GOT3 (cell line): ENCODE data around the gene SNX9.
"Not testable (repeated sequence)": the region's sequence is repeated elsewhere in the genome, so short reads cannot be mapped to it uniquely, and the experiment has no call there.

Experiments
- DNase-seq: peaks from one replicate; lab custom pipeline; 2025; ENCODE audit warnings: mixed read lengths; lab: John Stamatoyannopoulos, UW

SNX9 gene

GRCh38 chr6:157927011-157927410 lies 104.0 kb downstream of the SNX9 start:
- DNase-seq = no peak

- DNase-seq = no peak
Observed at GRCh38 chr6:157928428-157928827, 105.4 kb downstream of the SNX9 start.

GRCh38 chr6:157929076-157929475 lies 106.0 kb downstream of the SNX9 start:
- no peak for DNase-seq

GRCh38 chr6:157929765-157930319 lies 106.8 kb downstream of the SNX9 start:
- DNase-seq = no peak

DNA sequence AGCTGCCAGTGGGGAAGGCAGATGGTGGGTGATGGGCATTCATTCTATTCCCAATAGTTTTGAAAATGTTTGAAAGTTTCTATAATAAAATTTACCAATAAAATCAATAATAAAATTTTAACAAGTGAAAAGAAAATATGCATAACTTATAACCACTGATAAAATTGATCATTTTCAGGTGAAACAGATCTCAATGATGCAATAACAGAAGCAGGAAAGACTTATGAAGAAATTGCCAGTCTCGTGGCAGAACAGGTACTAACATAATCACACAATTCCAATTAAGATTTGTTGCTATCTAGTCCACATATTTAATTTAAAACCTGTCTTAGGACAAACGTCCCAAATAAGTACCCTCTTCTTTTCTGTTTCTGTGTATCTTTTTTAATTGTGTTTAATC lies 112.7 kb downstream of the SNX9 start:
- no peak for DNase-seq

- no peak for DNase-seq
Observed at GRCh38 chr6:157937318-157937717, 114.3 kb downstream of the SNX9 start.

- DNase-seq = no peak
Observed at GRCh38 chr6:157937916-157938315, 114.9 kb downstream of the SNX9 start.

DNA sequence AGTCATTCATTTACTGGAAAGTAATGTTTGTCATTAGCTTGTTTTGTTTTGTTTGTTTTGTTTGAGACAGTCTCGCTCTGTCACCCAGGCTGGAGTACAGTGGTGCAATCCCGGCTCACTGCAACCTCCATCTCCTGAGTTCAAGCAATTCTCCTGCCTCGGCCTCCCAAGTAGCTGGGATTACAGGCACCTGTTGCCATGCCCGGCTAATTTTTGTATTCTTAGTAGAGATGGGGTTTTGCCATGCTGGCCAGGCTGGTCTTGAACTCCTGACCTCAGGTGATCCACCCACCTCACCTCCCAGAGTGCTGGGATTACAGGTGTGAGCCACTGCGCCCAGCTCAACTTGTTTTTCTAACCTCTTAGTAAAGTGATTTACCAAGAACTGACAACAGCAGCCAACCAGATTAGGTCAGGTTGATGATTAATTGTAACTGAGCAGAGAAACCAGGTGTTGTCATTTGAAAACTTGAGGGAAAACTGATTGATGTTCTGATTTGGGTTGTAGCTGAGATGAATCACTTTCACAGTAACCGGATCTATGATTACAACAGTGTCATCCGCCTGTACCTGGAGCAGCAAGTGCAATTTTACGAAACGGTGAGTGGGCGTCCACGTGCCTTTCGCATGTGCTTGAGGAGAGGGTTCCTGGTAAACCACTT lies 117.5 kb downstream of the SNX9 start:
- DNase-seq = not testable (repeated sequence)

DNA sequence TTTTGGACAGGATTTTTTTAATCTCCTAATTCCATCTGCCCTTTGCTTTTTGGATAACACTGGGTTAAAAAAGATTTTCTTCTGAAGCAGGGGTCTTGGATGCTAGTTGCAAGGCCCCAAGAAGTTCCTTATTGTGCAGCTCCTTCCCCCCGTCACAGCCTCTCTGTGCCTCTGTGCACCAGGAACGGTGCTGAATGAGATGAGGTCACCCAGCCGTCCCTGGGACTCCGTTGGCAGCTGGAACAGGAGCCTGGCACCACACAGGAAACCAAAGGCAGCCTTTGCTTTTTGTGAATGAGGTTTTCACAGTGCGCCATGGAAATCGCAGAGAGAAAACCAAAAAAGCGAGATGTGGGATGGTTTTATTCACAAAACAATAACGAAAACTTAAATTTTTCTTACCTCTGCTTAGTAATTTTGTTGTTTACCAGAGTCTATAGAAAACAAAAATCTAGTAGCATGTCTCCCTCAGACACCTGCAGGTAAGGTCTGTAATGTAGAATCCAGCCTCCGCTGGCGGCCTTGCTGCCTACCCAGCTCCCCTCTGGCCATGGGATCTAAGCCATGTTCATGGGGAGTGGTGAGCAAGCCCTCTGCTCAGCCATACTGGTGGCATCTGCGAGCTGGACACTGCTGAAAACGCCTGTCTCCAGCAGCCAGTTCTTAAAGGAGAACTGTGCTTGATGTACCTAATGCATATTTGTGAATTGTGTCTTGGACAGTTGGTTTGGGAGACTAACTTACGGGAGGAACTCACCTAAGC lies 118.2 kb downstream of the SNX9 start:
- no peak for DNase-seq

- no peak for DNase-seq
Observed at GRCh38 chr6:157942351-157942750, 119.3 kb downstream of the SNX9 start.

- DNase-seq = no peak
Observed at GRCh38 chr6:157943249-157943963, 120.4 kb downstream of the SNX9 start.

GRCh38 chr6:157943964-157944283 lies 120.9 kb downstream of the SNX9 start:
- DNase-seq = no peak

- DNase-seq = no peak
Observed at GRCh38 chr6:157944983-157945931, 122.2 kb downstream of the SNX9 start.

GRCh38 chr6:157946053-157946617 lies 123.1 kb downstream of the SNX9 start:
- no peak for DNase-seq

GRCh38 chr6:157946865-157947532 lies 124.0 kb downstream of the SNX9 start:
- no peak for DNase-seq

DNA sequence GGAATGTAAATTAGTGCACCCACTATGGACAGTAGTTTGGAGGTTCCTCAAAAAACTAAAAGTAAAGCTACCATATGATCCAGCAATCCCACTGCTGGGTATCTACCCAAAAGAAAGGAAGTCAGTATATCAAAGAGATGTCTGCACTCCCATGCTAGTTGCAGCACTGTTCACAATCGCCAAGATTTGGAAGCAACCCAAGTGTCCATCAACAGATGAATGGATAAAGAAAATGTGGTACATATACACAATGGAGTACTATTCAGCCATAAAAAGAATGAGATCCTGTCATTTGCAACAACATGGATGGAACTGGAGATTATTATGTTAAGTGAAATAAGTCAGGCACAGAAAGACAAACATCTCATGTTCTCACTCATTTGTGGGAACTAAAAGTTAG lies 127.9 kb downstream of the SNX9 start:
- not testable (repeated sequence) for DNase-seq

- no peak for DNase-seq
Observed at GRCh38 chr6:157951828-157952227, 128.8 kb downstream of the SNX9 start.

DNA sequence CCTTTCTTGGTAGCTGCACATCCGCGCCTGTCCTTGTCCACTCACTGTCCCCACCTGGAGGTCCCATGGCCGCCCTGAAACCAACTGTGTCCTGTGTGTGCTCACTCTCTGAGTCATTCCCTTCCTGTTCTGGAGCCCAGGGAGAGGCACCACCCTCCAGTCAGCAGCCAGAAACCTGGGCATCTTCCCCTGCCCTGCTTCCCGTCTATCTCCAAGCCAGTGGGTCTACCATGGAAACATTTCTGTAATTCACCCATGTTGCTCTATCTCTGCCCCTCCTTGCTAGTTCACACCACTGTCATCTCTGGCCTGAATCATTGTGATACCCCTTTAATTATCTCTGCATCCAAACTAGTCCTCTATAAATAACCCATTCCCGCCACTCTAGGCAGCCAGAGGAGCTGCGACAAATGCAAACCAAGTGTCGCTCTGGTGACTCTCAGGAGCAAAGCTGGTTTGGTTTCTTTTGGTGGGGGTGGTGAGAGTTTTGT lies 129.9 kb downstream of the SNX9 start:
- no peak for DNase-seq

DNA sequence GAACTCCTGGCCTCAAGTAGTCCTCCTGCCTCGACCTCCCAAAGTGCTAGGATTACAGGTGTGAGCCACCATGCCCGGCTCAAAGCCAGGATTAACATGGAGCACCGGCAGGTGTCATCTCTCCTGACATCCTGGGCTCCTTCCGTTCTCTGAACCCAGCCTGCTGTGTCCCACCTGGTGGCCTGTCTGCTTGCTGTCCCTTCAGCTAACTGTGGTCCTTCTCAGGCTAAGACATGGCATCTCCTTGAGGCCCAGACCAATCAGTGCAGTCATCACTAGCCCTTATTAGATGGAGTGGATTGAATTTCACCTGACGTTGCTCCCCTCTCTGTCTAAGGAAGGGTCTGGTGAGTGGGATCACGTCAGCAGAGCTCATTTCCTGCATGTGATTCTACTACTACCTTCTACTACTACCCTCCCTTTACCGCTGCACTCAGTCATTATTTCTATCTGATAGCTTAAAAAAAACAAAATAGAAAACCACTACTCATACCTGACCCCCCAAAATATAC lies 130.6 kb downstream of the SNX9 start:
- DNase-seq = no peak
